ENCODE results near the gene DYNLT1.

- TF ChIP-seq CTCF (conservative IDR thresholded peaks at IDR 0.05): peak; percentile 40
- TF ChIP-seq ZFX (IDR thresholded peaks at IDR 0.05): no peak
These were observed 39.2 kb downstream of the DYNLT1 start for GRCh38 chr6:158605266-158605878.

Measured in C4-2B (cell line).